ENCODE results near the gene B4GALT5.

- no peak for TF ChIP-seq CTCF (IDR thresholded peaks at IDR 0.05)
- no peak for TF ChIP-seq POLR2AphosphoS5 (IDR thresholded peaks at IDR 0.05)
Measured at GRCh38 chr20:49701241-49701790, 12.4 kb downstream of the B4GALT5 start.
